ENCODE results near the gene NDUFA11.

GRCh38 chr19:5922161-5922545 lies 18.6 kb upstream of the NDUFA11 start:
- no peak for TF ChIP-seq POLR2A (IDR thresholded peaks at IDR 0.05; ENCODE audit: low read depth, low read length)
- TF ChIP-seq TAF1 (IDR thresholded peaks at IDR 0.05; ENCODE audit: borderline replicate concordance, low read depth, low read length) = no peak
- TF ChIP-seq POLR2AphosphoS5 (IDR thresholded peaks at IDR 0.05; ENCODE audit: low read depth, low read length) = no peak

Data from GM12892 (cell line).